Stimulated activated CD4-positive, alpha-beta T cell treated with anti-CD3 and anti-CD28 coated beads, TNF-alpha, amount 100 ng/mL, for 4 hours (primary cell): Measurements from ENCODE around the gene CHST8.

ENCODE experiments used
- DNase-seq, 3 experiments: peaks; one replicate each; pipeline ENCODE4 v3.0.0-alpha.2; 2020; ENCODE audit warnings: low read depth in 3 of 3

The CHST8 gene

DNA sequence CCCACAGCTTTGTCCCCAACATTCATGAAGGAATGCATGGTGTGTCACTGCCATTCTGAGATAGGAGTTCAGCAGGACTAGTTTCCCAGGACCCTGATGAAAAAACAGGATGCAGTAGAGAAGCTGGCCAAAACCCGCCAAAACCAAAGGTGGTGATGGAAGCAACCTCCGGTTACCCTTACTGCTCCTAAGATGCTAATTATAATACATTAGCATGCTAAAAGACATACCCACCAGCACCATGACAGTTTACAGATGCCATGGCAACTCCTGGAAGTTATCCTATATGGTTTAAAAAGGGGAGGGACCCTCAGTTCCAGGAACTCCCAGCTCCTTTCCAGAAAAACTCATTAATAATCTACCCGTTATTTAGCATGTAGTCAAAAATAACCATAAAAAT, 115.0 kb downstream of the CHST8 start:
- DNase-seq = no peak

DNA sequence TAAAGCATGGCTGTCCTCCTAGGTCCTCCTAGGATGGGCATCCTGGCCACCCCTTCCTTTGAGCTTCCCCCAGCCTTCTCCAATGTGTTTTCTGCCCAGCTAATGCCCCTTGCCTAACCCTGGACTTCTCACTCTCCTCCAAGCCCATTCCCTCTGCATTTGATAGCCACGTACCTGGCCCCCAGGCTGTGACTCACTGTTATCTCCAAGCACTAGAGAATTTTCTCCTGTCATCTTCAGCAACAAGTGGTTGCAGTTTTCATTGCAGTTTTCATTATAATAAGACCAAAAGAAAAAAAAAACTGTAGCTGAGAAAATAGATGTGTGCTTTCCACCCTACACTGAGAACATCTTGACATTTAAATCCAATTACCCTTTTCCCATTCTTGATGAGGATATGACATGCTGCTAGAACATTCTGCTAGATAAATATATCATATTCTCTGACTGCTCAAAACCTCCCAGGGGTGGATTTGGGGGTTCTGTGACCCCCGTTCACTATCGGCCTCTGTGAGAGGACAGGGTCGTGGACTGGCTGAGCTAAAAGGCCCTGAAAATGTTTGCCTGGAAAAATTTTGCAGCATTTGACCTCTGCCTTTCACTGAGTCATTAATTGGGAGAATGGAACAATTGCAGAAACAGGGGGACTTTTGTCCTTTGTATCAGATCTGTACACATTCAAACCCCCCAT, 116.1 kb downstream of the CHST8 start:
- no peak for DNase-seq

DNA sequence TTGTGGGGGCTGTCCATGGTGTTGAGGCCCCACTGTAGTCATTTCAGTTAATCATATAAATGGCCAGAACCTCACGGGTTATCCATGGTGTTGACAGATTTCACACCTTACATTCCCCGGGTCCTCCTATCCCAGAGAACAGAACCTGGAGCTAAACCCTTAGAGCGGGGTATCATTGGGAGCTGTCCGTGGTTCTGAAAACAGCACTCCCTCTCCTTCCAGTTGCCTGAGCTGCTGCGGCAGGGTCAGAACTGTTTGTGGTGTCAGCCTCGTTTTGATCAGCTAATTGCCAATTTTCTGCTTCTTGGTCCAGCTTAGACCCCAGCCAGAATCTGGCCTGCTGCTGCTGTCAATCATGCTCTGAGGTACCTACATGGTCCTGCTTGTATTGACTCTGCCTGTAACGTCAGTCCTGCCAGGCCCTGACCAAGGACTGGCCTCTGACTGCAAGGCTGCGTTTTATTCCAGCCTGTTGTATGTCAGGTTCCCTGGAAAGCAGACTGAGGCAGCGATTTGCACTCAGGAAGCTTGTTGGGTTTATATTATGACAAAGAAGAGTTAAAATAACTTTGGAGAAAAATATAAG, 119.2 kb downstream of the CHST8 start:
- no peak for DNase-seq

DNA sequence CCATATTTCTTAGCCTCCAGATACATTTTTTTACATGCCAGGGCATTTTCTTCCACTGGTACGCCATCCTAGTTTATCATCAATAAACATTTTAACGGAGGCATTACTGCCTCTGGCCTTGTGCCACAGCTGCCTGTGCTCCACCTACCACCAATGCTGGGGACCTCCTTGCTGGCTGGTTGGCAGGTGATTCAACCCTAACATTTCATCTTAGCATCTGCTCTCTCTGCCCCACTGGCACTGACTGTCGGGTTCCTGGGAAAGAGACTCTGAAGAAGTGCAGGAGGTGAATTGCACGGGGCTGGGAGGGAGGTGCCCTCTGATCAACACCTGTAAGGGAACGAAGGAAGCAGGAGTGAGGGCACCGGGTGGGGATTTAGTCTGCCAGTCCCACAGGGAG, 123.5 kb downstream of the CHST8 start:
- no peak for DNase-seq

DNA sequence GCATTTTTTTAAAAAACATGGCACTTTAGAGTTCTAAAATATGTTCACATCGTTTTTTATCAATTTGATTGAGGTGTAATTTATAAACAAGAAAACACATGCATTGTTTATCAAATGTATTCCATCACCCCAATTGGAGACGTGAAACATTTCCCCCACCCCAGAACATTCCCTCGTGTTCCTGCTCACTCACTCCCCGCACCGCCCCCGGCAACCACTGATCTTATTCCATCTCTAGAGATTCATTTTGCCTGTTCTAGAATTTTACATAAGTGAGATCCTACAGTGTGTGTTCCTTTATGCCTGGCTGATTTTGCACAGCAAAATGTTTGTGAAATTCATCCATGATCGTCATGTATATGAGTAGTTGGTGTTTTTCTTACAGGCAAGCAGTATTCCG, 124.4 kb downstream of the CHST8 start:
- no peak for DNase-seq

DNA sequence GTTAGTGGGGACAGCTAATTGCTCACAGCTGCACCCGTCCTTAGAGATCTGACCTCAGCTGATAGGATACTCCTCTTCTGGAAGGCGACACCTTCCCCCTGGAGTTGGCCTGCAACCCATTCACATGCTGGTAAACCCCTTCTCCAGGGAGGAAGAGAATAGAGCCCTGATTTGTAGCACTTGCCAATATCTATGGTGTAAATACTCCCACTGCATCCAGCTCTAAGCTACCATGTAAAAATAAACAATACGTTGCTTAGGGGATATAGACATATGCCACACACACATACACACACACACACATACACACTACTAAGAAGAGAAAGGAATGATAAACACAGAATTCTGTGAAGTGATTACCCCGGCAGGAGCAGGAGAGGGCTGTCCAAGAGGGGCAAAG, 125.5 kb downstream of the CHST8 start:
- DNase-seq = no peak

DNA sequence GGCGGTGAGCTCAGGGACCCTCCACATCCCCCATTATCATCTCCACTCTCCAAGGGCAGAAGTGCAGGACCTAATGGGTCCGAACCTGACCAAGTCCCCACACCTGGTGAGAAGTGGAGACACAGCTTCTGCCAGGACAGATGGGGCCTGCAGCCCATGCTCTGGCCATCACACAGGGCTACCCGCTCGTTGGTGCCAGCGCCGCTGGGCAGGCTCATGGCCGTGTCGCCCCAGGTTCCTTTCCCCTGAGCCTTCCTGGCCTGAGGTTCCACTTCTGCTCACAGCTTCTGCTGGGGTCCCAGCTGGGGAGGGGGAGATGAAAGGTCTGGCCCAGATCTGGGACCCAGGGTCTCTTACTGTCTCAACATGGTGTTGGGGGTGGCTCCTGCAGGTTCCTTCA, 126.5 kb downstream of the CHST8 start:
- DNase-seq = no peak

DNA sequence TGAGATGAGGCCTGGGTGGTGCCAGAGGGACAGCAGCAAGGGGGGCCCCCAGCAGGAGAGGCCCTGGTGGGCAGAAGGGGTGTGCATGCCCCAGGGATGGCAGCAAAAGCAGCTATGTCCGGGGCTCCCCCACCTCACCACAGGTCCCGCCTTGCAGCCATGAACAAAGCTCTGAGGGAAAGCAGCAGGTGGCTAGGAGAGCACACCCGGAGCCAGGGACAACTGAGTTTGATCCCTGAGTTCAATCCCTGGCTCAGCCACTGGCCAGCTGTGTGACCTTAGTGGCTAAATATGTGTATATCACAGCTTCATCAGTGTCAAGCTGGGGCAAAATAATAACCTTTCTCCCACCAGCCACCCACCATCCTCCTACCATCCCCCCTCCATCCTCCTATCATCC, 127.3 kb downstream of the CHST8 start:
- DNase-seq = no peak

DNA sequence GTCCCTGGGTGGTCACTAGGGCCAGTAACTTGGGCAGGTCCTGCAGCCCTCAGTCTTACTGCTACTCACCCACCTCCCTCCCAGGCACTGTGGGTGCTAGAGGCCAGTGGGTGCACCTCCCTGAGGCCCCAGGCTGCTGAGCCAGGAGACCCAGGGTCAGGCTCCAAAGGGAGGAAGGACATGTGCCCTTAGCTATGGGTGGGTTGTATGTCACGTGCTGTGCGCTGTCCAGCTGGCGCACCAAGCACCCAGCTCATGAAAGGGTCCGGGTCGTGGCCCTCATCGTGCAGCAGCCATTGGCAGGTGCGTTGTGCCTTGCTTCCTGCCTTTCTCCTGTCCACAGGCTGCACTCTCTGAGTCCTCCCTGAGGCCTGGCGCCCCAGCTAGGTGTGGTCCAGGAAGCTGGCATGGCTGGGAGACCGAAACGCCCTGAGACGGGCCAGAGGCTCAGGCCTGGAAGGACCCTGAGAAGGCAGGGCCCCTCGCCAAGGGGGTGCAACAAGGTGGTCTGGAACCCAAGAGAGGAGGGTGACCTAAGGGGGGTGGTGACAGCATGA, 127.9 kb downstream of the CHST8 start:
- DNase-seq = no peak

DNA sequence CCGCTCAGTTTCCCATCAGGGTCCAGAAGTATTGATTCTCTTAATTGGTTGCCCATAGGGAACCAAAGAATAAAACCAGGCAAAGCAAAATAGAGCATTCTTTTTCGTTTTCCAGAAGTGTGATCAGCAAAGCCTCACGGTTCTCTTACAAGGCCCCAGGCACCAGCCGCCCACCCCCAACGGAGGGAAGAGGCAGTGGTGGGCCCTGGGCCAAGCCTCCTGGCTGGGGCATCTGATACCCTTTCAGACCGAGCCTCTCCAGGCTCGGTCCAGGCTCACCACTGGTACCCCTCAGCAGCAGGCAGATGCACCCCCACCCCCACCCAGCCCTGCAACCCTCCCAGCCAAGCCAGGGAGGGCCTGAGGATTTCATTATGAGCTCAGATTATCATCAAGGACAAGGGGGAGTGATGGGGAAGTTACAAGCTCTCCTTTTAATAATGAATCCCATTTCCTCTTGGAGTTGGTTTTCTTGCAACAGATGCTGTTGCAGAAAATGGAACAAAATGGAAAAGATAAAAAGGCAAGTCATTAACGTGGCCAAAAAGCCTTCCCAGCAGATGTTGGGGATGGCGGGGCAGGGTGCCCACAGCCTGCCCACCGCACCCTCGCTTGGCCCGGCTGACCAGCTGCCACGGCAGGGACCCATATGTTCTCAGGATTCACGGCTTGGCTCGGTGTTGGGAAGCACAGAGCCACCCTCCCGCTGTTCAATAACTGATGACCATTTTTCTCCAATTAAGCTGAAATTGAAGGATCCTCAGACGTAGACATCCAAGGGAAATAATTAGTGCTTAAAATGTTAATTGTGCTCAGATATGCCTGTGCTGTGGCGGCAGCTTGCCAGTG, 129.1 kb downstream of the CHST8 start:
- no peak for DNase-seq

DNA sequence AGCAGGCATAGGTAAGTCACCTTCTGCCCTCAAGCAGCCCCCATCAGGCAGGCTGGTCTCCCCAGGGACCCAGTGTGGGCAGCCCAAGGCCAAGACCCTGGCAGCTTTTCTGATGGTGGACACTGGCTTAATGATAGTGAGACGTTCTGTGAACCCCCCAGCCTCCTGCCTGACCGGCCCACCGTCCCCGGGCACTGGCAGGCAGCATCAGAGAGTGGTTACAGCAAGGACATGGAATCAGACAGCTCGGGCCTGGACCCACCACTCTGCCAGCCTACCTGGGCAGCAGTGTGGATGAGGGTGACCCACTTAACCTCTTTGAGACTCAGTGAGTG, 129.7 kb downstream of the CHST8 start:
- no peak for DNase-seq

DNA sequence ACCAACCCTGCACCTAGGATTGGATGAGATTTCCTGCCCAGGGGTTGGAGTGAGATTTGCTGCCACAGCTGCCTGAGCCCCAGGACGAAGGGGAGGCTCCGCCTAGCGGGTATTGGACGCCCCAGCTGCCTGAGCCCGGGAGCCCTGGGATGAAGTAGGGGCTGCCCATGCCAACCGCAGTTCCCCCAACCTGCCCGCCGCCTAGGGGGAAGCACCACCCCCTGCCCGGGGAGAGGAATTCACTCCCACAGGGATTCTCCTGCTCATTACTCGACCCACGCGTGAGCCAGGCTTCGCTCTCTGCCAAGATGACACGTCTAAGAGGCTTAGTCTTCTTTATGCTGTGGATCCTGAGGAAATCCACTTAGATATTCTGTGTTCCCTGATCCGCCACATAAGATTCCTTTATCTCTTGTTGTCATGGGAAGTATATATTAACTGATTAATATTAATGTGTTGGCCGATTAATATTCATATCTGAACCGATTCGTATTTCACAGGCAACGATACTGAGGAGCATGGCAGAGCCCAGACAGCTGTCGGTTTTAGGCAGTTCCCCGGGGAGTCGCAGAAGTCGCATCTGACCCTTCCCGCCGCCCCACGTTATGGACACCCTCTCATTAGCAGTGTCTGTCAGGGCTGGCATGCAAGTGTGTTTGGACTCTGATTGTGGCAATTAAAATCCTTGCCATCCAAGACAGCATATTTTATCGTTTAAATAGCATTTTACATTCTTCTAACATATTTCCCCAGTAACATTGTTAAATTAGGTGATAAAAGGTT, 130.5 kb downstream of the CHST8 start:
- no peak for DNase-seq

DNA sequence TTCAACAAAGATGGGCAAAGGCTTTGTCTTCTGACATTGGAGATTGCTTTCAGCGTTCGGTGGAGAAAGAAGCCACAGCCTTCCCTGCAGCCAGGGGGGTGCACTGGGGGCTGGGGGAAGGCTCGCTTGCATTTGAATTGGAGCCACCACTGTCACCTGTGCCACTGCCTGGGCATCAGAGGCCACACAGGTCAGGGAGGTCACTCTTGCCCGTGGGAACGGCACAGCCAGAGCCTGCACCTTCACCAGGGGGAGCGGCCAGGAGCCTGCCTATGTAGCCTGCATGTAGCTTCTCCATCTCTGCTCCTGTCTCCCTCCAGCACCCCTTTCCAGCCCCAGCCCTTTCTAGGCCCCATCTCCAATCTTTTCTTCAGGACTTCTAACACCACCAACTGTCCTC, 131.2 kb downstream of the CHST8 start:
- no peak for DNase-seq

DNA sequence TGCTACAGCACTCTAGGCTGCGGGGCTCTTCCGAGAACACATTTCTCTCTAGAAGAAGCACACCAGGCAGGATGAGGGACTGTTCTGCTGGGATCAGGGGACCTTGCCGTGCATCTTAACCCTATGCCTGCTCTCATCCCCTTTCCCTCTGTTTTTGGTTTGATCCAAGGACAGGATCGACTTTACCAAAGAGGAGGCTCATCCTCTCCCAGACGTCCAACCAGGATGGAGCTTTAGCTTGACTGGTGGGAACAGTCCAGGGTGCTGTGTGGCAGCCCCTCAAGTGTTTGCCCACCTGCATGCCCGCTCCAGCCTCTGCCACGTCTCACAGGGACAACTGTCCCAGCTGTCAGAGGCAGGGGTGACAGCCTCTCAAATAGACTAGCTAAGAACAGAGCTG, 132.6 kb downstream of the CHST8 start:
- no peak for DNase-seq

DNA sequence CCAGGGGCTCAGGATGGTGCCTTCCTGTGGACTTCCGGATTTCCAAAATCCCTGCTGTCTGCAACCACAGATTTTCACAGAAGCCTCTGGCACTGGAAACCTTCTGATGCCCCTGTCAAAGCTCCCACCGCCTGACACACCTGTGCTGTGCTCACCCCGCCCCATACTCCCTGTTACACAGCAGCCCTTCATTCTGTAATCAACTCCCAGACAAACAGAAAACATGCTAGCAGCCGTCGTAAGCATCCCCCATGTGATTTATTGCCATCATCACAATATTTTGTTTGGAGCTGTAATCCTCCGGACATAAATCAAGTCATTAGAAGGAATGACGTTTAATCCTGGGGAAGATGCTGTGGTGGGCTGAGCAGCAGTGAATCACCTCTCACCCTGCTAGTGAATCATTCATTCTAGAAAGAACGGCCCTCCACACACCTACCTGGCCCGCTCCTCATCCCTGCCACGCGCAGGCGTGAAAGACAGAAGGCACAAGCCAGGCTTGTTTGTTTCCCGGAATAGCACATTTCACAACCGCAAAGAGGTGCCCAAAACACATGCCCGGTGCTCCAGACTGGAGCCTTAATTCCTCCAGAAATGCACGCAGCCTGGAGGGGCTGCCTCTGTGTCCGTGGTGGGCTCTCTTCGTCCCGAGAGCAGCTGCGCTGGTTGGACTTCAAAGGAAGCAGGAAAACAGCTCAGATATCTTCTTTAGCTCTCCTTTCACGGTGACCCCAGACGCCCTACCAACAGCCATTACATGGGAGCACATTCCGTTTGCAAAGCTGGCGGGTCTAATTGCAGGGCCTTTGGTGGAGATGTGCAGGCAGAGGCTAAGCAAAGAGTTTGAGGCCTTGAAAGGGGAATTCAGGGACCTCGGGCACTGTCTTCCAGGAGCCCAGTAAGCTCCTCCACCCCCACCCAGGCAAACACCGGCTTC, 133.6 kb downstream of the CHST8 start:
- no peak for DNase-seq

DNA sequence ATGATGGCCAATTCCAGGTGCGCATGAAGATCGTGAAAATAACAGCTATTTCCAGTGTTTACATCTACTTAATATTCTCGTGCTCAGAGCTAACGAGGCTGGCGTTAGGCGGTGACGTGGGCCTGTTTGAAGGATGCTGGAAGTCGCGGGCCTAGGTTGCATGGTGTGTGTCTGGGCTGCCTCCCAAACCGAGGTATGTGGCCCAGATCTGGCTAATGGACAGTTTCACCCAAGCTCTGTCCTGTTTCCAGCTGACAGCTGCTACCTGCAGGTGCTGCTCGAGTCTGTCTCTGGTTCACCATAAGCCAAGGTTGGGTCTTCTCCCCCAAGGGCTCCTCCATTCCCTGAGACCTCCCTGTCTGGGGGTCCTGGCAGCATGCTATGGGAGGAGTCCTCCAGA, 134.4 kb downstream of the CHST8 start:
- DNase-seq = no peak

DNA sequence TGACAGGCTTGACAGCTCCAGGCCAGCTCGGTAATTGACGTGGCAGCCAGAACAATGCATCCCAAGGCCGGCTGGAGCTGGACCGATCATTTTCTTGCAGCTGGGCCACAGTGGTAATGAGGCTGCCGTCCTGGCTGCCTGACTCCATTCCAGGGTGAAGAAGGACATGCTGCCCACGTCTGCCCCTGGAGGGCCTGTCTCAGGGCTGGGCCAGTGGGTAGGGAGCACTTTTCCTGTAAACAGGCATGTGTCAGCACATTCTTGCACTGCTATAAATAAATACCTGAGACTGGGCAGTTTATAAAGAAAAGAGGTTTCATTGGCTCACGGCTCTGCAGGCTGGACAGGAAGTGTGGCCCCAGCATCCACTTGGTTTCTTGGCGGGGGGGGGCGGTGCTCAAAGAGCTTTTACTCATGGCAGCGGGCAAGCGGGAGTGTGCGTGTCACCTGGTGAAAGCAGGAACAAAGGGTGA, 136.8 kb downstream of the CHST8 start:
- no peak for DNase-seq

DNA sequence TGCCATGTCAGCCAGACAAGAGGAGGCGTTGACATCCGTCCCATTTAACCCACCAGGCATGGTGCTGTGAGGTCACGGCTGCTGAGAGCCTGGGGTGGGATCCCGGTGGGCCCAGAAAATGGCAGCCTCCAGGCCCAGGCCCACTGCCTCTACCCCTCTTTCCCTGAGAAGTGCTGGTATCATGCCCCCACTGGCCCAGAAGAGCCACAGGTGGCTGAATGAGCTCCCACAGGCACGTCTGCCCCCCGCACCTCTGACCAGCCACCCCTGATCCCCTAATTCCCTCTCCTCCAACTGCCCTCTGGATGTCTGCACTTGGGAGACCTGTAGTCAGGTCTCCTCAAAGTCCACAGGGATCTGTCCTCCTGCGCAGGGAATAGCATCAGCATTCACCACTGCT, 137.6 kb downstream of the CHST8 start:
- DNase-seq = no peak

DNA sequence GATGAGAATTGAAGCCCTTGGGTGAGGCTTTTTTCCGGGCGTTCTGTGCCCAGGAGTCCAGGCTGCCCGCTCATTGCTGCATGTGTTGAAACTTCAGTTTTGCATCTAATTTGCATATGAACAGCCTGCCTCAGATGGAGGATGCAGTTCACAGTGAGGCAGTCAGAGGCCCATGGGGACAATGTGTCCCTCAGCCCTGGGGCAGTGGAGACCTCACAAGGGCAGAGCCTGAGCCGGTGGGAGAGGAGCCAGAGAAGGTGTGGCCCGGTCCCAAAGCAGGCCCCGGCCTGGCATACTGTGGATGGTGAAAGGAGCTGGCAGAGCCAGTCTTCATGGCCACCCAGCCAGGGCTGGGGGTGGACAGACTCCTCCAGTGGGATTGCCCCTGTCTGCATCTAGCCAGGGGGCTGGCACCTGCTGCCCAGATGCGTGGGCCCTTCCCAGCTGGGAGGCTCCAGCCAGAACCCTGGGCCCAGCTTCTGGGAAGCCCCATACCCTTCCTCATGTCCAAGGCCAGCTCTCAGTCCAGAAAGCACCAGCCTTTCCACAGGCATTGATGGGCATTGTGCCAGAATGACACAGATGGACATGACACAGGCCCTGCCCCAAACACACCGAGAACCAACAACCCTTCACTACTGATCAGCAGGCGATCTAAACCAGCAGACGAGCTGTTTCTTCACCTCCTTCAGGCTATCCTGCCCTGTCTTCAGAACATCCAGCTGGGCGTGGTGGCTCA, 142.0 kb downstream of the CHST8 start:
- DNase-seq = no peak

DNA sequence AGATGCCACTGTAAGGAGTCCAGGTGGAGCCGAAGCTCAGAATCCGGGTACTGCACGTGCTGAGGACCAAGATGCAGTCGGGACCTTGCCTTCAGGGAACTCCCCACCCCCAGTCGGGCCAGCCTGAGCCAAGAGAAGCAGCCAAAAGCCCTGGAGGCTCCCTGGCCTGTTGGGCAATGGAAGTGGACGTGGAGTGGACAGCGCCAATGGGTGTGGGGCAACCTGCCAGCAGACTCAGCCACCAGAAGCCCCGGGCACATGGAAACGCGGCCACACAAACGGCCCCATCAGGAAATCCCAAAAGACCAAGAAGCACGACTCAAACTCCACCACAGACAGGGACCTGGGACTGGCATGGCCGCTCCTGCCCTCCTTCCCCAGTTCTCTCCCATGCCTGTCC, 144.9 kb downstream of the CHST8 start:
- no peak for DNase-seq
